Prostate gland (tissue), 2 donors: ENCODE measurements around the gene NF2. TPM values are rescaled to one million over a fixed set of nuclear protein-coding genes. Genes with fewer than 3 reads are reported as not detected.

ENCODE experiments used
- DNase-seq: peaks from one replicate; pipeline ENCODE4 v3.0.0-alpha.2; 2019; ENCODE audit warnings: low spot score
- H3K27ac ChIP-seq, 2 donors: fragments of 200-600 bp; sonication (generic); 2 replicates each; pipeline ENCODE4 v1.5.1; 2017 to 2019
- H3K27me3 ChIP-seq: fragments of 200-600 bp; sonication (generic); replicated peaks from 2 replicates; pipeline ENCODE4 v1.5.1; 2019; ENCODE audit not compliant: insufficient read depth
- H3K36me3 ChIP-seq, 2 donors: fragments of 200-600 bp; sonication (generic); 1 replicate in 1 of 2; 2 replicates in 1 of 2; pipeline versions ENCODE4 v1.5.1 to v1.8.1; 2017 to 2019
- H3K4me1 ChIP-seq: fragments of 200-600 bp; sonication (generic); replicated peaks from 2 replicates; pipeline ENCODE4 v1.5.1; 2019
- H3K4me3 ChIP-seq, 2 donors: fragments of 200-600 bp; sonication (generic); 2 replicates each; pipeline ENCODE4 v1.5.1; 2017 to 2019
- H3K9me3 ChIP-seq: fragments of 200-600 bp; sonication (generic); 2 replicates; pipeline ENCODE4 v1.5.1; 2017
- CTCF ChIP-seq, 4 experiments: fragments of 200-600 bp in 2 of 4; fragments of 450-650 bp in 2 of 4; sonication (generic) in 2 of 4; IDR thresholded peaks; 1 replicate in 3 of 4; 2 replicates in 1 of 4; pipeline ENCODE4 v1.5.1; 2016 to 2019; ENCODE audit warnings: antibody characterized with exemption in 4 of 4, mild to moderate bottlenecking in 2 of 4, moderate library complexity in 2 of 4
- POLR2A ChIP-seq: fragments of 450-650 bp; IDR thresholded peaks from one replicate; pipeline ENCODE4 v1.6.1; 2016; ENCODE audit warnings: antibody characterized with exemption, mild to moderate bottlenecking
- POLR2AphosphoS5 ChIP-seq: sonication (generic); formaldehyde crosslinking; IDR thresholded peaks from one replicate; pipeline ENCODE4 v1.6.1; 2017; ENCODE audit warnings: antibody characterized with exemption
- WGBS: methylation state at CpG from one replicate; pipeline ENCODE4 v1.1.5; 2018; 5-methylcytosine and 5-hydroxymethylcytosine counted together
- intact Hi-C: fragments of 100-400 bp; cut with DNase I; formaldehyde crosslinking; loops from one replicate; pipeline ENCODE4 v1.14.2; 2022
- total RNA-seq, 2 donors: library from RNA; depleted of rRNA; stranded (reverse); fragments of >200 nt; gene quantifications; one replicate each; pipeline ENCODE4 v1.1.0, GENCODE V29; 2016

Gene NF2
- total RNA-seq, 2 donors from 2014 or later: 32.3 to 34.7 TPM

- no peaks in the 10 kb centered on the region for H3K36me3 ChIP-seq
- no peak overlapping the region for H3K27ac ChIP-seq
- DNase-seq: peak; percentile 81
- TF ChIP-seq POLR2AphosphoS5: peak; percentile 77
- no peak for TF ChIP-seq POLR2A
- peak in 1 of 4 experiments; percentile 9 for TF ChIP-seq CTCF (IDR thresholded peaks at IDR 0.05)
- H3K4me3 ChIP-seq: no peak overlapping the region
- no peaks in the 10 kb centered on the region for H3K27me3 ChIP-seq
- no peaks in the 10 kb centered on the region for H3K4me1 ChIP-seq
- WGBS: 72% methylated on average over 33 of the region's 33 CpGs
- intact Hi-C loops: loop anchor here (10.0 kb wide), 1 partner anchor 309 kb away; no protein-coding TSS in a partner anchor
- no peaks in the 10 kb centered on the region for H3K9me3 ChIP-seq
Measured at GRCh38 chr22:29695129-29695926, 91.9 kb downstream of the NF2 start.

GRCh38 chr22:29697853-29698598 is 94.6 kb downstream of the NF2 start:
- TF ChIP-seq POLR2A: no peak
- no peak for TF ChIP-seq CTCF (IDR thresholded peaks at IDR 0.05)
- no peak for TF ChIP-seq POLR2AphosphoS5
- H3K27me3 ChIP-seq: no peaks in the 10 kb centered on the region
- no peak overlapping the region for H3K4me3 ChIP-seq
- WGBS: 80% methylated on average over 15 of the region's 16 CpGs
- H3K9me3 ChIP-seq: no peaks in the 10 kb centered on the region
- H3K4me1 ChIP-seq: no peaks in the 10 kb centered on the region
- no peak overlapping the region for H3K27ac ChIP-seq
- intact Hi-C loops: loop anchor here (10.0 kb wide), 1 partner anchor 307 kb away; no protein-coding TSS in a partner anchor
- H3K36me3 ChIP-seq: no peaks in the 10 kb centered on the region
- DNase-seq: no peak

- Histone ChIP-seq H3K27ac (no peak overlapping the region), H3K36me3 (no peaks in the 10 kb centered on the region), H3K9me3 (no peaks in the 10 kb centered on the region), H3K4me1 (no peaks in the 10 kb centered on the region), H3K4me3 (no peak overlapping the region), H3K27me3 (no peaks in the 10 kb centered on the region)
- intact Hi-C loops: no loop called here
- TF ChIP-seq CTCF (IDR thresholded peaks at IDR 0.05) (no peak), POLR2A (no peak), POLR2AphosphoS5 (no peak)
- 56% methylated on average over 19 of the region's 19 CpGs for WGBS
- DNase-seq: no peak
Measured at GRCh38 chr22:29700206-29700899, 96.9 kb downstream of the NF2 start.

- no peaks in the 10 kb centered on the region for H3K36me3 ChIP-seq
- H3K27ac ChIP-seq: no peak overlapping the region
- WGBS: 45% methylated on average over 9 of the region's 9 CpGs
- no peaks in the 10 kb centered on the region for H3K9me3 ChIP-seq
- TF ChIP-seq POLR2A (no peak), CTCF (IDR thresholded peaks at IDR 0.05) (no peak), POLR2AphosphoS5 (no peak)
- H3K4me1 ChIP-seq: no peaks in the 10 kb centered on the region
- no peak overlapping the region for H3K4me3 ChIP-seq
- H3K27me3 ChIP-seq: no peaks in the 10 kb centered on the region
- intact Hi-C loops: no loop called here
- no peak for DNase-seq
Measured at GRCh38 chr22:29700900-29701154, 97.4 kb downstream of the NF2 start.
